ENCODE results near the gene FBP2. TPM values are rescaled to one million over a fixed set of nuclear protein-coding genes. Genes with fewer than 3 reads are reported as not detected.

The FBP2 gene
- total RNA-seq, 1 experiment from 2014 or later = not detected

GRCh38 chr9:94606646-94607422 is 13.2 kb upstream of the FBP2 start:
- Histone ChIP-seq H3K27me3 (ENCODE audit: insufficient read depth, low read length) (no peaks in the 10 kb centered on the region), H3K4me1 (ENCODE audit: control insufficient read depth in 1 of 2, insufficient read depth in 2 of 2, low read length in 2 of 2) (peaks cover 0 to 11% of the 10 kb centered on the region in 2 experiments; a peak in 2 of 4 replicates), H4K20me1 (ENCODE audit: insufficient read depth) (no peaks in the 10 kb centered on the region), H3K79me2 (ENCODE audit: insufficient read depth, low read length) (no peaks in the 10 kb centered on the region), H3K9me2 (ENCODE audit: insufficient read depth) (no peaks in the 10 kb centered on the region), H3K4me2 (ENCODE audit: low read length) (no peak overlapping the region), H3K4me3 (replicated peaks in 1 of 2; ENCODE audit: low read depth in 1 of 2, low read length in 2 of 2) (no peak overlapping the region), H3K9ac (ENCODE audit: low read length) (no peak overlapping the region), H3K27ac (ENCODE audit: low read depth, low read length) (no peak overlapping the region), H3K9me3 (ENCODE audit: control insufficient read depth in 1 of 2, insufficient read depth in 1 of 2, low read depth in 1 of 2, low read length in 2 of 2) (no peaks in the 10 kb centered on the region), H3K36me3 (ENCODE audit: control insufficient read depth in 1 of 2, insufficient read depth in 2 of 2, low read length in 2 of 2) (no peaks in the 10 kb centered on the region), H2AFZ (ENCODE audit: low read depth, low read length, poor library complexity, severe bottlenecking) (no peak overlapping the region)
- no peak for TF ChIP-seq SIN3A (IDR thresholded peaks at IDR 0.05; ENCODE audit: low read depth)
- DNase-seq (ENCODE audit: low read depth, low spot score) = no peak
- ATAC-seq = no peak
- intact Hi-C loops (cut with micrococcal nuclease) = loop anchor here (10.0 kb wide), 2 partner anchors 592 to 922 kb away; no protein-coding TSS in a partner anchor
- ChIA-PET RAD21 (ENCODE audit: low non-redundant PET in 1 of 2, low total read pairs in 2 of 2, uncharacterized antibody in 2 of 2, unreplicated experiment in 2 of 2) (no interaction called here), POLR2A (no interaction called here), CTCF (no interaction called here)
- BruUV-seq (replicated peaks) = no TSS peak

DNA sequence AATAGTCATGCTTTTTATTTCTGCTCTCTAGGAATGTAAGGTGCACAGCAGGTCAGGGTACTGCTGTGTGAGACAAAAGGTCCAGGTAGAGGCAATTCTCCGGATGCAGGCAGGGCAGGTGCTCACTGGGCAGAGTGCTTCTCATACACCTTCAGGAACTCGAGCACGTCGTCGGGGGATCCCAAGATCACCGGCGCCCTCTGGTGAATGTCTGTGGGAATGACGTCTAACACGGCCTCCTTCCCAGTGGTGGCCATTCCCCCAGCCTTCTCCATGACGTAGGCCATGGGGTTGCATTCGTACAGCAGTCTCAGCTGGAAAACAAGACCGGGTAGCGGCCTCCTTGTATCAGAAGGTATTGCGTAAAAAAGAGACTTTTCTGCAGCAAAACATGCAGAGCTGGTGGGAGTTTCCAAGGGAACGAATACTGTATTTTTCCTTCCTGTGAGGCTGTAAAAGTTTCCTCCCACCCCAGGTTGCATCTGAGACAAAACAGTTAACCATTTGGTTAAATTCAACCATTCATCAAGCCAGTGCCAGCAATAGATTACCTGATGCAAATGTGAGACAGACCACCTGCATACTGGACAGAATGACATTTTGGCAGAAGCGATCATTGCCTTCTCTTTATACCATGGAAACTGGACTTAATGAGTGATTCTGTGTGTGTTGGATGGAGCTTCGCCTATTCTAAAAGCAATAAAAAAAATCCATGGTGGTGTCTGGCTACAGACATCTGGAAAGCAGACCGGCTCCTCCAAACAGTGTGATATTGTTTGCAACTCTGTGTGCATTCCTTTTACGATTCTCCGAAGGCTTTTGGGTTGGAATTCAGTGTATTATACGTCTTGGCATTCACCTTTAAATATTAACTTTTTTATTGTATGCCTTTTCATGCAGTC is 9.9 kb upstream of the FBP2 start:
- ChIA-PET POLR2A (no interaction called here), CTCF (interaction anchor here (1.1 to 1.4 kb wide), 2 partner anchors 49 to 52 kb away, joined by 4 to 11 read pairs; partner anchors contain the start of gene PCAT7), RAD21 (ENCODE audit: low non-redundant PET in 1 of 2, low total read pairs in 2 of 2, uncharacterized antibody in 2 of 2, unreplicated experiment in 2 of 2) (interaction anchor here (0.6 to 1.0 kb wide), 2 partner anchors 49 to 215 kb away, joined by 3 to 5 read pairs; partner anchors contain the start of gene PCAT7 (in 1 of the 2))
- peak overlapping the region; percentile 54 for H3K4me2 ChIP-seq (ENCODE audit: low read length)
- no peak overlapping the region; a peak in 1 of 4 replicates for H3K4me3 ChIP-seq (replicated peaks in 1 of 2; ENCODE audit: low read depth in 1 of 2, low read length in 2 of 2)
- peak; percentile 62 for DNase-seq (ENCODE audit: low read depth, low spot score)
- H3K9me3 ChIP-seq (ENCODE audit: control insufficient read depth in 1 of 2, insufficient read depth in 1 of 2, low read depth in 1 of 2, low read length in 2 of 2) = no peaks in the 10 kb centered on the region
- H3K4me1 ChIP-seq (ENCODE audit: control insufficient read depth in 1 of 2, insufficient read depth in 2 of 2, low read length in 2 of 2) = peaks cover 0 to 11% of the 10 kb centered on the region in 2 experiments; a peak in 2 of 4 replicates
- H3K9ac ChIP-seq (ENCODE audit: low read length) = no peak overlapping the region
- H3K79me2 ChIP-seq (ENCODE audit: insufficient read depth, low read length) = no peaks in the 10 kb centered on the region
- H3K36me3 ChIP-seq (ENCODE audit: control insufficient read depth in 1 of 2, insufficient read depth in 2 of 2, low read length in 2 of 2) = no peaks in the 10 kb centered on the region
- peak overlapping the region; percentile 93 for H2AFZ ChIP-seq (ENCODE audit: low read depth, low read length, poor library complexity, severe bottlenecking)
- no TSS peak for BruUV-seq (replicated peaks)
- H3K27ac ChIP-seq (ENCODE audit: low read depth, low read length) = no peak overlapping the region
- TF ChIP-seq MAX (IDR thresholded peaks at IDR 0.05) (0 out of 2 replicates have a peak, but pooled peaks have one; percentile 34), CBX3 (IDR thresholded peaks at IDR 0.05; ENCODE audit: low read depth) (0 out of 2 replicates have a peak, but pooled peaks have one; percentile 42), EZH2 (IDR thresholded peaks at IDR 0.05) (no peak), TCF7L2 (IDR thresholded peaks at IDR 0.05; ENCODE audit: borderline replicate concordance, extremely low read depth, insufficient read depth, insufficient read length) (no peak), RAD21 (IDR thresholded peaks at IDR 0.05; ENCODE audit: low read depth) (peak; percentile 82), YY1 (IDR thresholded peaks at IDR 0.05; ENCODE audit: extremely low read depth, insufficient replicate concordance, low read depth, low read length) (peak; percentile 23)
- TF ChIP-seq, protein P1, sequence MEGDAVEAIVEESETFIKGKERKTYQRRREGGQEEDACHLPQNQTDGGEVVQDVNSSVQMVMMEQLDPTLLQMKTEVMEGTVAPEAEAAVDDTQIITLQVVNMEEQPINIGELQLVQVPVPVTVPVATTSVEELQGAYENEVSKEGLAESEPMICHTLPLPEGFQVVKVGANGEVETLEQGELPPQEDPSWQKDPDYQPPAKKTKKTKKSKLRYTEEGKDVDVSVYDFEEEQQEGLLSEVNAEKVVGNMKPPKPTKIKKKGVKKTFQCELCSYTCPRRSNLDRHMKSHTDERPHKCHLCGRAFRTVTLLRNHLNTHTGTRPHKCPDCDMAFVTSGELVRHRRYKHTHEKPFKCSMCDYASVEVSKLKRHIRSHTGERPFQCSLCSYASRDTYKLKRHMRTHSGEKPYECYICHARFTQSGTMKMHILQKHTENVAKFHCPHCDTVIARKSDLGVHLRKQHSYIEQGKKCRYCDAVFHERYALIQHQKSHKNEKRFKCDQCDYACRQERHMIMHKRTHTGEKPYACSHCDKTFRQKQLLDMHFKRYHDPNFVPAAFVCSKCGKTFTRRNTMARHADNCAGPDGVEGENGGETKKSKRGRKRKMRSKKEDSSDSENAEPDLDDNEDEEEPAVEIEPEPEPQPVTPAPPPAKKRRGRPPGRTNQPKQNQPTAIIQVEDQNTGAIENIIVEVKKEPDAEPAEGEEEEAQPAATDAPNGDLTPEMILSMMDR (IDR thresholded peaks at IDR 0.05 in 2 of 3, conservative IDR thresholded peaks at IDR 0.05 in 1 of 3; ENCODE audit: borderline replicate concordance in 1 of 3, insufficient read depth in 1 of 3, low read depth in 2 of 3, low read length in 2 of 3) = peak; percentile 70 to 72 (median 70)
- ATAC-seq = peak; percentile 99
- intact Hi-C loops (cut with micrococcal nuclease) = loop anchor here (2.0 to 10.0 kb wide), 3 partner anchors 51 to 919 kb away; no protein-coding TSS in a partner anchor
- H4K20me1 ChIP-seq (ENCODE audit: insufficient read depth) = no peaks in the 10 kb centered on the region
- H3K9me2 ChIP-seq (ENCODE audit: insufficient read depth) = no peaks in the 10 kb centered on the region
- H3K27me3 ChIP-seq (ENCODE audit: insufficient read depth, low read length) = no peaks in the 10 kb centered on the region
